Measurements from ENCODE around the gene GRHPR.
"Not testable (repeated sequence)": the region's sequence is repeated elsewhere in the genome, so short reads cannot be mapped to it uniquely, and the experiment has no call there.

Gene GRHPR

DNA sequence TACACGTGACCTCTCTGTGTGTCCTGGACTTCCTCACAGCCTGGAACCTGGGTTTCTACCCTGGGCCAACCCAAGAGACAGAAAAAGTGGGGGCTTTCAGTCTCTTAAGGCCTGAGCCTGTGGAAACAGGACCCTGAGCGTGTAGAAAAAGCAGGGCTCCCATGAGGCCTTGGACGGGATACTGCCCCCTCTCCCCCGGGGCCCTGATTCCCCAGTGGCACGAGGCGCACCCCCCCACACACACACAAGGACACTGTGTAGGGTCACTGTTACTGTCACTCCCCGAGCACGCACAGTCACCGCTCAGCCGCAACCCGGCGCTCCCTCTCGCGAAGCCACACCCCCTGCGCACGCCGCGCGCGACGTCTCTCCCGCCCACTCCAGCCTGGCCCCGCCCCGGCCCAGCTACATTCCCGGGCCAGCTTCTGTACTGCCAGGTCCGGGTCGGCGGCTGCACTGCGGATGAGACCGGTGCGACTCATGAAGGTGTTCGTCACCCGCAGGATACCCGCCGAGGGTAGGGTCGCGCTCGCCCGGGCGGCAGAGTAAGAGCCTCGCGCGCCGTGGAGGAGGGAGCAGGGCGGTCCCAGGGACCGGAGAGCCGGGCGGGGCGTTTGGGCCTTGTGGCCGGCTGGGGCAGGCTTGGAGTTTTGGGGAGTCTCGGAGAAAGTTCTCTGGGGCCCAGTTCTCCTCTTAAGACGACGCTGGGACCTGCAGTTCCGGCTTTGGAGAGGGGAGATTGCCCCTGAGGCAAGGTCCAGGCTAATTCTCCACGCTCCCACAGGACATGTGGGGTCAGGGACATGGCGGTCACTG, at the start of gene GRHPR:
TSS of gene GRHPR (plus strand) at position 408 of the 816 bp plus-strand sequence. CDS start at position 463, 55 bp downstream.
- peak; percentile 38 for DNase-seq

DNA sequence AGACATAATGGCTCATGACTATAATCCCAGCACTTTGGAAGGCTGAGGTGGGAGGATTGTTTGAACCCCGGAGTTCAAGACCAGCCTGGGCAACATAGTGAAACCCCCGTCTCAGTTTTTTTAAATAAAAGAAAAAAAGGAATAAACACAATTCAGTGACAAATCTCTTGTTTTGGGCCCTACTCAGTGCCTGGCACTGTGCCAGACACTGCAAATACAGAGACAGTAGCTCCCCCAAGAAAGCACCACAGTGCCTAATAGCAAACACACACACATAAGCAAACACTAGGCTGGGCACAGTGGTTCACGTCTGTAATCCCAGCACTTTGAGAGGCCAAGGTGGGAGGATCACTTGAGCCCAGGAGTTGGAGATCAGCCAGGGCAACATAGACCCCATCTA, 49.7 kb upstream of the GRHPR start:
- DNase-seq, result no peak

DNA sequence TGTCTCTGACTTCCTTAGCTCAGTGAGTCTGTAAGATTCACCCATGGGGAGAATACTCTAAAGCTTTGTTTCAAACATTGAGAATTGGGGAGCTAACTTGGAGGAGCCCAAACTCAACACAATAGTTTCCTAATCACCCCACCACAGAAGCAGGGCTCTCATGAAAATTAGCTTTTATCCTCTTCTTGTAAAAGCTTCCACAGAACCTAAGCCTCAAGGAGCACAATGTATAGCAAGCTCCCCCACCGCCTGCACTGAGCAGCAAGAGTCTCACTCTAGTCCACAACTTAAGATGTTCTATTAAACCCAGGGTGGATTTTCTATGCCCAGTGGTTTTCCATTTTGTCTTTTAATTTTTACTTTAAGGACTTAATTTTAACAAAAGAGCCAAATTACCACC, 48.9 kb upstream of the GRHPR start:
- DNase-seq, result no peak

DNA sequence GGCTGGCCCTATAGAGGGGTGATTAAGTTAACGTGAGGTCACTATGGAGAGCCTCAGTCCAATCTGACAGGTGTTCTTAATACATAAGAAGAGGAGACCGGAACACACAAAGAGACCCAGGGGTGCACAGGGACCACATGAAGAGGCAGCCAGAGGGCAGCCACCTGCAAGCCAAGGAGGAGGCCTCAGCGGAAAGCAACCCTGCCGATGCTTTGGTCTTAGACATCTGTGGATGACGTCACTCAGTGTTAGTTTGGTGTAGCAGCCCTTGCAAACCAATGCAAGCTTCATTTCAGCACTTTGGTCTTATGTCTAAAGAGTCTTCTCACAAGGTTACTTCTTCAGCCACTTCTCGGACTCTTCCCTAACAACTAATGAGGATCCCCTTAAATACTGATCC, 47.6 kb upstream of the GRHPR start:
- no peak for DNase-seq

DNA sequence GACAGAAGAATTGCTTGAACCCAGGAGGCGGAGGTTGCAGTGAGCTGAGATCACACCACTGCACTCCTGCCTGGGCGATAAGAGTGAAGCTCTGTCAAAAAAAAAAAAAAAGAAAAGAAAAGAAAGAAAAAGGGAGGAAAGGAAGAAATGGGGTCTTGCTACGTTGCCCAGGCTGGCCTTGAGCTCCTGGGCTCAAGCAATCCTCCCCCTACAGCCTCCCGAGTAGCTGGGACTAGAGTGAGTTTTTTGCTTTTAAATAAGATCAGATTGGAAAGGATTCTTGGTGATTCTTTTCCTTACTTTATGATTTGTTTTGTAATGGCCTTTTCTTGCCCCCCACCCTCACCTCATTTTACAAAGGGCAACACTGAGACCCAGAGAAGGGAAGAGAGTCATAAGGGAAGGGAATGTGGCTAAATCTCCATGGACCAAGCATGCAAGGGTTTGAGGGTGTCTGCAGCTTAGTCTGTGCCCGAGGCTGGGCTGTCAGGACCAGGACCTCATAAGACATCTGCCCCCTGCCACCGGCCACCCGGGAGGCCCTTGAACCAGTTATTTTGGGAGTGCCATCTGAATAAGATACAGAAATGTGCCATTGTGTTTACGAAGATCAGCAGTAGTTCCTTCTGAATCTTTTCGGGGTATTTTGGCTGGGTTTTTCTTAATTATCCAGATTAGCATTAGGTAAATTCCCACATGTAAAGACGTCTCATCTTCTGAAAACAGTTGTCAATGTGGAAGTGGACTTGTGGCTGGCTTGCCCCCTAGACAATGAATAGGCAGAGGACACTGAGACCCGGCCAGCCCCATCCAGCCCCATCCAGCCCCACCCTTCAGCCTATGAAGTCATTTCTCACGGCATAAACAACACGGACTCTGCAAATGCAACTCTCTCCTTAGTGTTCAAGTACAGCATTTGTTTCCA, 44.5 kb upstream of the GRHPR start:
- DNase-seq, result no peak

DNA sequence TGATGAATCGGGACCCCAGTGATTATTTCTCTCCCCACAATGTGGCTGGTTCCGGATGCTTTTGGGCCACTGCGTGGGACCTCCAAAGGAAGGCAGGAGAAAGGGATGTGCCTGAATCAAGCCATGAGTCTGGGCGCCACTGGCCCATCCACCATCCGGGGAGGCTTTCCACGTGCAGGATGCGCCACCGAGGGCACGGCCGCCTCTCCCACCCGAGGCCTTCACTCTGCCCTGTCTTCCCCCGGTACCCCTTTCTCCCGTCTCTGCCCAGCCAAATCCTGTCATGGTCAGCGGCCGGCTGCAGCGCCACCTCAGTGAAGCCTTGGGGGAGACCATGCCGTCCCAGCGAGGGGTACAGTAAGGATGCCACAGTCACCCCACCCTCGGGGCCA, 43.9 kb upstream of the GRHPR start:
- no peak for DNase-seq

DNA sequence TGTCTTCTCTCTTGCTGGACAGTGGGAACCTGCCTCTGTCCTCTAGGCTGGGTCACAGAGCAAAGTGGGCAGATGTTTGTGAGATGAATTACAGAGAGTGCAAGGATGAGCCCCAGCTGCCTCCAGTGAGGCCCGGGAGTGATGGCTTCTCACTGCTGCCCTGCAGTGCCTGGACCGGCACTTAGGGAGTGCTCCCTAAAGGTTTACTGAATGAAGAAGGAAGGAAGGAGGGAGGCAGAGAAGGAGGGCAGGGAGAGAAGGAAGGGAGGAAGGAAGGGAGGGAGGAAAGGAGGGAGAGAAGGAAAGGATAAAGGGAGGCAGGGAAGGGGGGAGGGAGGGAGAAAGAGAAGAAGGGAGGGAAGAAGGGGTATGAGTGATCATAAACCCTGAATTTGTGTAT, 42.7 kb upstream of the GRHPR start:
- DNase-seq, result no peak

DNA sequence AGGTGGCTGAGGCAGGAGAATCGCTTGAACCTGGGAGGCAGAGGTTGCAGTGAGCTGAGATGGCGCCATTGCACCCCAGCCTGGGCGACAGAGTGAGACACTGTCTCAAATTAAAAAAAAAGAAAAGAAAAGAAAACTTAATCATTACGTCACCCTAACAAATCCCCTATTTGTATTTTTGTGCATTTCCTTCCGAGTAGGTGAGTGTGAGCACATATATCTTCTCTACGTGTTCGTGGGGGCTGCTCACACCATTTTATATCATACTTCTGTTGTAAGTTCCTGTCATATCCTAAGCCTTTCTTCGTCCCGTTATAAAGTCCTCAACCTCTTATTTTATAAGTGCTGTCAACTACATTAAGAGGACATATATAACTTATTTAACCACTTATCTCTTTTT, 41.9 kb upstream of the GRHPR start:
- DNase-seq, result no peak

DNA sequence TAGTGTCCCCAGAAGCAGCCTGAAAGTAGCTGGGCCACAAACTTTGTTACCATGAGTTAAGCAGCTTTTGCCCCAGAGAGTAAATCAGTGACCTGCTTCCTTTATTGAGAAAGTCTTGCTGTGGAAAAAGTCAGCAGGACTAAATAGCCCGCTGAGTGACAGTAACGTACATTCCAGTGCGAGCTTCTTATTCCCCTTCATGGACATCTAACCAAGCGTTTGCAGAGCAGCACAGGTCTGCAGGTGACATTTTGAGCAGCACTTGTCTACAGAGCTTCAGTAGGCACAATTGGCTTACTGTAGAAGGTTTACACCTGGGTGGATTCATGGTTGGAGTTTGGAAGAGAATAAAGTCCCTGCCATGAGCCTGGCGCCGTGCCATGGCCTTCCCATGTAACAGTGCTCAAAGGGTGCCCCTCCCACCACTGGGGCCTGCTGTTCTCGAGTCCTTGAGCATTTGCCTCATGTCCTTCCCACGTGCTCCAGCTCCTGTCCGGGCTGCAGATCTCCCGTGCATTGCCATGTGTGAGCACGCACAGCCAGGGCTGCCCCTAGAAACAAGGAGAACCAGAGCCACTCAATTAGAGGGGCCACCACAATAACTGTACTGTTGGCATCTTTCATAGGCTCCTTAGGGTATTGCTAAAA, 41.3 kb upstream of the GRHPR start:
- DNase-seq, result no peak

DNA sequence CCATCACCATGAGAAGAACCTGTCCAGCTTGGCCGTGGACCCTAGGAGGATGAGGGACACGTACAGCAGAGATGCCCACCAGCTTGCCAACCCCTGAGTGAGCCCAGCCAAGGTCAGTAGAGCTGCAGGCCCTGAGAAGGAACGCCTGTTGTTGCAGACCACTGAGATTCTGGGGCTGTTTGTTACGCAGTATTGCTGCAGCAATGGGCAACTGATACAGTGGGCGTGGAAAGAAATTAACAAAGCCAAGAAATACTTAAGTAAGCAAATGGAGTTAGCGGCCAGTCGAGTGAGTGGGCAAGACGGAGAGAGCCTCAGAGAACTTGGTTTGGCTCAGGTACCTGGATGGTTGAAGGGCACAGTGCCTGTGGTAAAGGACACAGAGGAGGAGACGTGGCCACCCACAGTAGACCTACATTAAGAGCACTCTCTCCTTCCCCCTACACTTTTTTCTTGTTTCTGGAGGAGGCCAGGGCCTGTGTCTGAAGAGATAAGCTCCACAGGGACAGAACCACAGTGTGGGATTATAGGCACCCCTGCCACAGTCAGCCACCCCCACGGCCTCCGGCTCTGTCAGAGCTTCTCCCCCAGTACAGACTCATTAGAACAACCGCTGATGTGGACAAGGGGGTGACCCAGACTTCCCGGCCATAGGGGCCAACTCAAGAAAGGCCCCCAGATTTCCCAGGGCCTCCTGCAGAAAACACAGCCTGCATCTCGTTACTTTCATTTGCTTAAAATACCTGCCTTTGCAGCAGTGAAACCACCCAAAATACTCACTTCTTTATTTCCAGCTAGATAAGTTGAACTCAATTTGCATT, 40.1 kb upstream of the GRHPR start:
- no peak for DNase-seq

DNA sequence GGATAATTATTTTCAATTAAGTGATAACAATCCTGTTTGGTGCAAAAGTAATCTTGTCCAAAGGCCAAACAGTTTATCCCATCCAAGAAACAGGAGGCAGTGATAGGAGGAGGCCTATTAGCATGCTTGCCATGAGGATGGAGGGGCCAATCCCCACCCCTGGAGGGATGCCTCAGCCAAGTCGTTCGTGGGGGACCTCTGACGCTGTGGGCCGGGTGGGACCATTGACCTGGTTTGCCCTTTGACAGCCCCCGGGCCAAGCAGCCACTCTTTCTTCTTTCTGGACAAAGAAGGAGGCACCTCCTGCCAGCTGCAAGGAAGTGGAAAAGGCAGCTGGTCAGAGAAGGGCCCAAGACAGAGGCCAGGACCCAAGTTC, 39.5 kb upstream of the GRHPR start:
- no peak for DNase-seq

DNA sequence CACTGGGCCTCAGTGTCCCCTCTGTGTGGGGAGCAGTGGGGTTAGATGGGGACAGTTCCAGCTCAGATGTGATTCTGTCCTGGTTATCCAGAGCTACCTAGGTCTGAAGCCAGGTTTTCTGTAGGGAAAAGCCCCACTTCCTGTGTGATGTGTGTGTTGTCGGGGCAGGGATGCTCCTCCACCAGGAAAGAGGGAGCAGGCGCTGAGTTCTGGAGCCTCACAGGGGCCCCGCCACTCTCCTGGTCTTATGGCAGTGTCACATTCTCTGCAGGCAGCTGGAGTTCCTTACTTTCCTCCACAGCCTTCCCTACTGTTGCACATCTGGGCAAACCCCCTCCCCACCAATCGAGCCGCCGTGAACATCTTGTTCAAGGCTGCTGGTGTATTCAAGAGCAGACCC, 39.1 kb upstream of the GRHPR start:
- DNase-seq, result no peak

DNA sequence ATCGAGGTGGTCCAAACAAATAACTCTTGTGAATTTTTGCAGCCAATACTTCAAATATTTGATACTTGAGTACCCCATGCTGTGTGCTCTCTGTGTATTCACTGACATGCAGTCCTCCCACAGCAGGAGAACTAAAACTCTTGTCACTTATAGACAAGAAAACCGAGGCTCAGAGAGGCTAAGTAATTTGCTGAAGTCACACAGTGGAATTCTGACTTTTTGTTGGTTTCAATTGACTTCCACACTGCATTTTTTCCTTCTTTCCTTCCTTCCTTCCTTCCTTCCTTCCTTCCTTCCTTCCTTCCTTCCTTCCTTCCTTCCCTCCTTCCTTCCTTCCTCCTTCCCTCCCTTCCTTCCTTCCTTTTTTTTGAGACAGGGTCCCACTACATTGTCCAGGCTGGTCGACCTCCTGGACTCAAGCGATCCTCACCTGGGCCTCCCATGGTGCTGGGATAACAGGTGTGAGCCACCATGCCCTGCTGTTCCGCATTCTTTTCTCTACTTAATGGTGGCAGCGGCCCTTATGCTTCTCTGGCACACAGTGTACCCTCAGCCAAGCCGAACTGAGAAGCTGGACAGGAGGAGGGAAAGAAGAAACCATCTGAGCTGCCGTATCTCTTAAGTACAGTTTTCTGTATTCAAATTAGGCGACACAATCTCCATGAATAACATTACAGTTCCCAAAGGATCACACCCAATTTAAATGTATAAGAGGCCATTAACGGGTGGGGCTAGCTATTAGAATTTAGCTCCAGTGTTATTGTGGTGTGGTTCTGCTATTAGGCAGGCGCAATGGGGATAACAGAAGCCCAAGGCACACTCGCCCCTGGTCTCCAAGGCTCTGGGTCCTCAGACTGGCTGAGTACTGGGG, 38.4 kb upstream of the GRHPR start:
- DNase-seq, result no peak

DNA sequence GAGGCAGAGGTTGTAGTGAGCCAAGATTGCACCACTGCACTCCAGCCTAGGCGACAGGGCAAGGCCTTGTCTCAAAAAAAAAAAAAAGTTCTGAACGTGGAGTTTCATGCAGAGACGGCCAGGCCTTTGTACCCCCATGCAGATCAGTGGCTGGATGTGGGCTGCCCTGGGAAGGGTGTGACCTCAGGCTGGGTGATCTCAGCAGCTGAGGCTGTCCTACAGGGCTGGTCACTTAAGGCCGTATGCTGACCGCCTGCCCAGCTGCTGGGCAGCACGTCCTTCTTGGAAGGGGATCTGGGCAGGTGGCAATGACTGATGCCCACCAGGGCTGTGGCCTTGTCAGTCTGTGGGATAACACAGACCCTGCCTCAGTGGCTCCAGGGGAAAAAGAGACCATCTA, 37.2 kb upstream of the GRHPR start:
- DNase-seq, result no peak

DNA sequence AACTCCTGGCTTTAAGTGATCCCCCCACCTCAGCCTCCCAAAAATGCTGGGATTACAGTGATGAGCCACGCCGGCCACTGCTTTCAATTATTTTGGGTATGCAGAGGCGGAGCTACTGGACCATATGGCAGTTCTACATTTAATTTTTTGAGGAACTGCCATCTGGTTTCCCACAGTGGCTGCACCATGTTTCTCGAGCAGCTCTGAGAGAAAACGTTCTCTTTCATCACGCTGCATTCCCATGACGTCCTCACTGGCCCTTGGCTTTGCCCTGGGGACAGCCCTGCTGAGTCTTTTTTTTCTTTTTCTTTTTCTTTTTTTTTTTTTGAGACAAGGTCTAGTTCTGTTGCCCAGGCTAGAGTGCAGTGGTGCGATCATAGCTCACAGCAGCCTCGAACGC, 35.5 kb upstream of the GRHPR start:
- no peak for DNase-seq

DNA sequence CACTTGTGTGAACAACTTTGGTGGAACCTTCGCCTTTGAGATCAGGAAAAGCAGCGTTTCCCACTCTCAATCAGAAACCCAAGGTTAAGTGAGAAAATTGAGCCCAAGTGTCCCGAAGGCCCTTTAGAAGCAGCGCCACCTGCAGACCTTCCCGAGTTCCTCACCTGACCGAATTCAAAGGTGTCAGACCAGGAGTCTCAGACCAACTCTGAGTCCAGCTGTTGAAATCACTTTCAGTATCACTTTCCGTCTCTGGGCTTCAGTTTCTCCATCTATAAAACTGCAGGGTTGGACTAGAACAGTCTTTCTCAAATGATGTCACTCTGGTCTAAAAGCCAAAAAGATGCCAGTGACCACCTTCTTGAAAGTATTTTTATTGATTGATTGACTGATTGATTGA, 31.7 kb upstream of the GRHPR start:
- DNase-seq, result no peak

DNA sequence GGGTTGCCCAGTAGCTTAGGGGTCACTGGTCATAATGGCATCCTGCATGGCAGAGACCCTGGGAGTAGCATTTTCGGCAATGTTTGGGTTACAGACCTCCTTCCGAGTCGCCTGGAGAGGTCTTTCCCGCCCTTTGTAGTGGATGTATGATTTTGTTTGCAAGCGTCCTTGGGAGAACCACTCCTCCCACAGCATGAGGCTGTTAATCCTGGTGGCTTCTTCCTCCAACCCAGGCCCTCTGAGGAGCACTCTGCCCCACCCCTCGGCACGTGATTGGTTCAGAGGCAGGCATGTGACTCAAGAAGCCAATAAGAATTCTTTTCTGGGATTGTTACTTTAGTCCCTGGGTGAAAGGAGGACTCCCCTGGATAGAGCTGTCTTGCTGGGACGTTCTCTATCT, 30.2 kb upstream of the GRHPR start:
- no peak for DNase-seq

DNA sequence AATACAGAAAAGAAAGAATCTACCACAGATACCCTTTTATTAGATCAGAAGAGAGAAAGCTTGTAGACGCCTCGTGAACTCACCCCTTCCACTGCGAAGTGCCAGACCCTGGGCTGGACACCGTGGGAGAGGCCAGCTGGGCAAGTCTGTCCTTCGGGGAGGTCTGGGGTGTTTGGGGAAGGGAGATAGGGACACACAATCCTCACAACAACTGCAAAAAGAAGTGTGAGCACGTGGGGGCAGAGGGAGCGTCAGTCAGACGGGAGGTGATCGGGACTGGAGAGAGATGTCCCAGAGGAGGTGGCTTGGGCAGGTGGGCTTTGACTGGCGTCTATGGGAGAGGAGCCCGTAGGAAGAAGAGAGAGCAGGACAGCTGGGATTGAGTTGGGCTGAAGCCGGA, 27.3 kb upstream of the GRHPR start:
- no peak for DNase-seq

DNA sequence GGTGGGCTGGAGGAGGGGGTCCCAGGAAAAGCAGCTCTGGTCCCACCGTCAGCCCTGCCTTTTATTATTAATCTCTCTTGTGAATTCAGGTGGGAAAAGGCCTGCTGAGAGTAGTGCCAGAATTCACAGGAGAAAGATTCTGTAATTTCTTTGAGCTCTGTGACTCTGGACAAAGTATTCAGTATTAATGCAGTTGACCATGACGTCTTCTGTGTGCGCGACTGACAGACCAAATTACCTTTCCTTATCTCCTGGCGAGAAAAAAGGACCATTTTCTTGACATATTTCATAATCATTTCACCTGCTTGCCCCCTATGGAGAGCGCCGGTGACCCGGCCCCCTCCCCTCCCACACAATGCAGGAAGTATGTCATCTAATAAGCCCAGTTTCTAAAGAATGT, 26.8 kb upstream of the GRHPR start:
- DNase-seq, result no peak

DNA sequence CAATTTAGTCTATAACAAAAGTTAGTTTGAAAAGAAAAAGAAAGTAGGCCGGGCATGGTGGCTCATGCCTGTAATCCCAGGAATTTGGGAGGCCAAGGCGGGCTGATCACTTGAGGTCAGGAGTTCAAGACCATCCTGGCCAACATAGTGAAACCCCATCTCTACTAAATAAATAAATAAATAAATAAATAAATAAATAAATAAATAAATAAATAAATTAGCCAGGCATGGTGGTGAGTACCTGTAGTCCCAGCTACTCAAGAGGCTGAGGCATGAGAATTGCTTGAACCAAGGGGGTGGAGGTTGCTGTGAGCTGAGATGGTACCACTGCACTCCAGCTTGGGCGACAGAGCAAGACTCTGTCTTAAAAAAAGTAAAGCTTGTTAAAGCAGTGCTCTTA, 24.5 kb upstream of the GRHPR start:
- DNase-seq, result not testable (repeated sequence)

DNA sequence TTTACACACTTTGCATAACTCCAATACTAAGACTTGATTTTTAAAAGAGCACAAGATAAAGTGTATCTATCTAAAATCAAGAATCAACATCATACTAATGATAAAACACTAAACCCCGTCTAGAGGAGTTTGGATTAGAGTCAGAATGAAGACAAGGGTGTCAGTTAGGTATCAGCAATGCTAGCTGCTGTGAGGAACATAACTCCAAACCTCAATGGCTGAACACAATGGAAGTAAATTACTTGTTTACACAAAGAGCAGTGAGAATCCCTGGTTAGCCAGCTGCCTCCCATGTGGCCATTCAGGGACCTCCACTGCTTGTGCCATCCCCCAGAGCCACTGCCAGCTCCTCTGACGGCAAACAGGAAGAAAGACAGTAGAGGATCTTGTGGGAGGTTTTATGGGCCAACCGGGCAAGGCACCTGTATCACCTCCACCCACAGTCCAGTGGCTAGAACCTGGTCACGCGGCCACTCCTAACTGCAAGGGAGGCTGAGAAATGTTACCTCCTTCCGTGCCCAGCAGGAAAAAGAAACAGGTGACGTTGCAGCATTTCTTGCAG, 24.0 kb upstream of the GRHPR start:
- DNase-seq, result no peak

Data from NCI-H2227 treated with DMSO at 0.1 percent for 48 hours (cell line).